ENCODE data around the gene NTM. TPM values are rescaled to one million over a fixed set of nuclear protein-coding genes. Genes with fewer than 3 reads are reported as not detected.

NTM gene
- total RNA-seq, 1 experiment from 2014 or later = not detected

DNA sequence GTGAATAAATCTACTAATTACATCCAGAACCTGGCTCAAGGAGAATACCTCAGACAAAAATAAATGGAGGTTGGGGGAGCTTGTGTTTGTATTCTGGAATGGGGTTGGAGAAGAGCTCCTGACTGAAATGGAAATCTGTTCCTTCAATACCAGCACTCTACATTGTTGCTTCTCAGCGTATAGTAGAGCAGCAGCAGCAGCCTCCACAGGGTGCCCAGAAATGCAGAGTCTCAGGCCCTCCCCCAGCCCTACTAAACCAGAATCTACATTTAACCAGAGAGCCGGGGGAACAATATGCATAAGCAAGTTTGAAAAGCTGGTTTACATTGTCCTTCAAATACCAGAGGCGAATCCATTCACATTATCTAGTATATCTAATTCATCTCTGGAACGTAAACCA, 474.8 kb downstream of the NTM start:
- Histone ChIP-seq H3K27me3 (ENCODE audit: insufficient read depth, low read length) (no peaks in the 10 kb centered on the region), H3K9me3 (ENCODE audit: control insufficient read depth in 1 of 2, insufficient read depth in 1 of 2, low read depth in 1 of 2, low read length in 2 of 2) (peaks cover 8 to 14% of the 10 kb centered on the region in 2 experiments; a peak in 3 of 4 replicates), H3K4me1 (ENCODE audit: control insufficient read depth in 1 of 2, insufficient read depth in 2 of 2, low read length in 2 of 2) (no peaks in the 10 kb centered on the region), H3K79me2 (ENCODE audit: insufficient read depth, low read length) (no peaks in the 10 kb centered on the region), H4K20me1 (ENCODE audit: insufficient read depth) (no peaks in the 10 kb centered on the region), H3K36me3 (ENCODE audit: control insufficient read depth in 1 of 2, insufficient read depth in 2 of 2, low read length in 2 of 2) (no peaks in the 10 kb centered on the region), H3K4me3 (replicated peaks in 1 of 2; ENCODE audit: low read depth in 1 of 2, low read length in 2 of 2) (no peak overlapping the region), H3K27ac (ENCODE audit: low read depth, low read length) (no peak overlapping the region), H2AFZ (ENCODE audit: low read depth, low read length, poor library complexity, severe bottlenecking) (no peak overlapping the region), H3K4me2 (ENCODE audit: low read length) (no peak overlapping the region), H3K9ac (ENCODE audit: low read length) (no peak overlapping the region), H3K9me2 (ENCODE audit: insufficient read depth) (no peaks in the 10 kb centered on the region)
- ATAC-seq = no peak
- intact Hi-C loops (cut with micrococcal nuclease) = no loop called here
- TF ChIP-seq, protein P1, sequence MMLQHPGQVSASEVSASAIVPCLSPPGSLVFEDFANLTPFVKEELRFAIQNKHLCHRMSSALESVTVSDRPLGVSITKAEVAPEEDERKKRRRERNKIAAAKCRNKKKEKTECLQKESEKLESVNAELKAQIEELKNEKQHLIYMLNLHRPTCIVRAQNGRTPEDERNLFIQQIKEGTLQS (IDR thresholded peaks at IDR 0.05) = no peak
- TF ChIP-seq MAX (IDR thresholded peaks at IDR 0.05) (no peak), SIN3A (IDR thresholded peaks at IDR 0.05; ENCODE audit: low read depth) (no peak), ELF1 (IDR thresholded peaks at IDR 0.05; ENCODE audit: borderline replicate concordance, low read depth) (no peak), YY1 (IDR thresholded peaks at IDR 0.05; ENCODE audit: extremely low read depth, insufficient replicate concordance, low read depth, low read length) (no peak), EZH2phosphoT487 (IDR thresholded peaks at IDR 0.05; ENCODE audit: borderline replicate concordance) (no peak), ZFX (IDR thresholded peaks at IDR 0.05) (no peak)
- ChIA-PET RAD21 (ENCODE audit: low non-redundant PET in 1 of 2, low total read pairs in 2 of 2, uncharacterized antibody in 2 of 2, unreplicated experiment in 2 of 2) (no interaction called here), POLR2A (no interaction called here), CTCF (no interaction called here)
- DNase-seq (ENCODE audit: low read depth, low spot score) = no peak
- BruUV-seq (replicated peaks) = no TSS peak

DNA sequence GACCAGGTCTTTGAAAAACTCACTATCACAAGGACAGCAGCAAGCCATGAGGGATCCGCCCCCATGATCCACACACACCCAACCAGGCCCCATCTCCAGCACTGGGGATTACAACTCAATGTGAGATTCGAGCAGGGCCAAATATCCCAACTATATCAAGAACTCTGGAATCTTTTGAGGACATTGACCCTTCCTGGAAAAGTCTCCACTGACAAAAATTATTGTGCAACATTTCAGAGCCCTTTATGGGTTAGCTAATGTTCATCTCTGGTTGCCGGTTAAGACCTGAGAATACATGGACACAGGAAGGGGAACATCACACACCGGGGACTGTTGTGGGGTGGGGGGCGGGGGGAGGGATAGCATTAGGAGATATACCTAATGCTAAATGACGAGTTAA, 479.1 kb downstream of the NTM start:
- H3K4me2 ChIP-seq (ENCODE audit: low read length) = no peak overlapping the region
- CTCF ChIA-PET = no interaction called here
- H3K27ac ChIP-seq (ENCODE audit: low read depth, low read length) = no peak overlapping the region
- no peak for TF ChIP-seq TCF7L2 (IDR thresholded peaks at IDR 0.05; ENCODE audit: borderline replicate concordance, extremely low read depth, insufficient read depth, insufficient read length)
- H3K4me3 ChIP-seq (replicated peaks in 1 of 2; ENCODE audit: low read depth in 1 of 2, low read length in 2 of 2) = no peak overlapping the region
- DNase-seq (ENCODE audit: low read depth, low spot score) = no peak
- no peak overlapping the region for H3K9ac ChIP-seq (ENCODE audit: low read length)
- H3K9me2 ChIP-seq (ENCODE audit: insufficient read depth) = no peaks in the 10 kb centered on the region
- H3K36me3 ChIP-seq (ENCODE audit: control insufficient read depth in 1 of 2, insufficient read depth in 2 of 2, low read length in 2 of 2) = no peaks in the 10 kb centered on the region
- H3K9me3 ChIP-seq (ENCODE audit: control insufficient read depth in 1 of 2, insufficient read depth in 1 of 2, low read depth in 1 of 2, low read length in 2 of 2) = peaks cover 4 to 14% of the 10 kb centered on the region in 2 experiments; a peak in 3 of 4 replicates
- no peaks in the 10 kb centered on the region for H3K79me2 ChIP-seq (ENCODE audit: insufficient read depth, low read length)
- ATAC-seq = no peak
- intact Hi-C loops (cut with micrococcal nuclease) = no loop called here
- H2AFZ ChIP-seq (ENCODE audit: low read depth, low read length, poor library complexity, severe bottlenecking) = no peak overlapping the region
- RAD21 ChIA-PET (ENCODE audit: low non-redundant PET in 1 of 2, low total read pairs in 2 of 2, uncharacterized antibody in 2 of 2, unreplicated experiment in 2 of 2) = no interaction called here
- POLR2A ChIA-PET = no interaction called here
- H3K27me3 ChIP-seq (ENCODE audit: insufficient read depth, low read length) = no peaks in the 10 kb centered on the region
- H4K20me1 ChIP-seq (ENCODE audit: insufficient read depth) = no peaks in the 10 kb centered on the region
- no peaks in the 10 kb centered on the region for H3K4me1 ChIP-seq (ENCODE audit: control insufficient read depth in 1 of 2, insufficient read depth in 2 of 2, low read length in 2 of 2)
- no TSS peak for BruUV-seq (replicated peaks)

Measured in HCT116 (cell line).